OCI-LY7 (cell line): ENCODE measurements around the gene NEO1.

Experiments used
- CTCF ChIP-seq: fragments of 200-600 bp; sonication (generic); conservative IDR thresholded peaks from 2 replicates; pipeline ENCODE4 v1.5.1; 2014; ENCODE audit warnings: mild to moderate bottlenecking, antibody characterized with exemption, low read length, moderate library complexity, mixed read lengths
- EZH2phosphoT487 ChIP-seq: fragments of 200-600 bp; sonication (generic); IDR thresholded peaks from 2 replicates; pipeline ENCODE4 v1.6.1; 2018; ENCODE audit warnings: low read depth, borderline replicate concordance, mild to moderate bottlenecking, mixed run types, antibody characterized with exemption, low read length, moderate library complexity, mixed read lengths

- TF ChIP-seq CTCF, result no peak
- no peak for TF ChIP-seq EZH2phosphoT487
Measured at GRCh38 chr15:73130830-73131229, 78.6 kb downstream of the NEO1 start.
